GM12875 (cell line): ENCODE results near the gene TRIP10.

ENCODE experiments used
- H3K4me3 ChIP-seq: one replicate; pipeline ENCODE4 v1.5.1; 2011; ENCODE audit warnings: low read depth, low read length, control low read depth
- TF ChIP-seq, protein P1 (sequence below): IDR thresholded peaks from 2 replicates; pipeline ENCODE4 v1.5.1; 2011; ENCODE audit warnings: low read depth, mild to moderate bottlenecking, control low read depth, inconsistent platforms, low read length, moderate library complexity, borderline replicate concordance; ENCODE audit not compliant: insufficient read depth

Gene TRIP10

GRCh38 chr19:6712231-6712630, 27.2 kb upstream of the TRIP10 start:
- TF ChIP-seq, protein P1, sequence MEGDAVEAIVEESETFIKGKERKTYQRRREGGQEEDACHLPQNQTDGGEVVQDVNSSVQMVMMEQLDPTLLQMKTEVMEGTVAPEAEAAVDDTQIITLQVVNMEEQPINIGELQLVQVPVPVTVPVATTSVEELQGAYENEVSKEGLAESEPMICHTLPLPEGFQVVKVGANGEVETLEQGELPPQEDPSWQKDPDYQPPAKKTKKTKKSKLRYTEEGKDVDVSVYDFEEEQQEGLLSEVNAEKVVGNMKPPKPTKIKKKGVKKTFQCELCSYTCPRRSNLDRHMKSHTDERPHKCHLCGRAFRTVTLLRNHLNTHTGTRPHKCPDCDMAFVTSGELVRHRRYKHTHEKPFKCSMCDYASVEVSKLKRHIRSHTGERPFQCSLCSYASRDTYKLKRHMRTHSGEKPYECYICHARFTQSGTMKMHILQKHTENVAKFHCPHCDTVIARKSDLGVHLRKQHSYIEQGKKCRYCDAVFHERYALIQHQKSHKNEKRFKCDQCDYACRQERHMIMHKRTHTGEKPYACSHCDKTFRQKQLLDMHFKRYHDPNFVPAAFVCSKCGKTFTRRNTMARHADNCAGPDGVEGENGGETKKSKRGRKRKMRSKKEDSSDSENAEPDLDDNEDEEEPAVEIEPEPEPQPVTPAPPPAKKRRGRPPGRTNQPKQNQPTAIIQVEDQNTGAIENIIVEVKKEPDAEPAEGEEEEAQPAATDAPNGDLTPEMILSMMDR: no peak
- no peak overlapping the region for H3K4me3 ChIP-seq

GRCh38 chr19:6712692-6713670, 26.5 kb upstream of the TRIP10 start:
- no peak overlapping the region for H3K4me3 ChIP-seq
- TF ChIP-seq, protein P1: no peak

GRCh38 chr19:6713773-6714692, 25.4 kb upstream of the TRIP10 start:
- TF ChIP-seq, protein P1: no peak

DNA sequence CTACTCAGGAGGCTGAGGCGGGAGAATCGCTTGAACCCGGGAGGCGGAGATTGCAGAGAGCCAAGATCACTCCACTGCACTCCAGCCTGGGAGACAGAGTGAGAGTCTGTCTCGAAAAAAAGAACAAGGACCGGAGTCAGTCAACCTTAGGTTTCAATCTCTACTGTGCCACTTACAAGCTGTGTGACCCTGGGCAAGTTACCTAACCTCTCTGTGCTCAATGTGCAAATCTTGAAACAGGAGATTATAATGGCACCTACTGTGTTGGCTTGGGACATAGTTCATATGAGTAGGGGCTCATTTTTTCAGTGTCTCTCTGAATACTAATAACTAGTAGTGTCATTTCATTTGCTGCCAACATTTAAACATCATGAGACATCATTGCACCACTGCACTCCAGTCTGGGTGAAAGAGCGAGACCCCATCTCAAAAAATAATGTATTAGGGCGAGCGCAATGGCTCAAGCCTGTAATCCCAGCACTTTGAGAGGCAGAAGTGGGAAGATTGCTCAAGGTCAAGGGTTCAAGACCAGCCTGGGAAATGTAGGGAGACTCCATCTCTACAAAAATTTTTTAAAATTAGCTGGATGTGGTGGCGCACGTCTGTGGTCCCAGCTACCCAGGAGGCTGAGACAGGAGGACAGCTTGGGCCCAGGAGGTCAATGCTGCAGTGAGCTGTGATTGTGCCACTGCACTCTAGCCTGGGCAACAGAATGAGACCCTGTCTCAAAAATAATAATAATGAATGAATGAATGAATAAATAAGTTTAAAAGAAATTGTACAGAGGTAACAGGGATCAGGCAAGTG, 24.5 kb upstream of the TRIP10 start:
- no peak overlapping the region for H3K4me3 ChIP-seq
- TF ChIP-seq, protein P1: no peak

More at GRCh38 chr19:6713773-6714692, 25.4 kb upstream of the TRIP10 start:
- no peak overlapping the region for H3K4me3 ChIP-seq

DNA sequence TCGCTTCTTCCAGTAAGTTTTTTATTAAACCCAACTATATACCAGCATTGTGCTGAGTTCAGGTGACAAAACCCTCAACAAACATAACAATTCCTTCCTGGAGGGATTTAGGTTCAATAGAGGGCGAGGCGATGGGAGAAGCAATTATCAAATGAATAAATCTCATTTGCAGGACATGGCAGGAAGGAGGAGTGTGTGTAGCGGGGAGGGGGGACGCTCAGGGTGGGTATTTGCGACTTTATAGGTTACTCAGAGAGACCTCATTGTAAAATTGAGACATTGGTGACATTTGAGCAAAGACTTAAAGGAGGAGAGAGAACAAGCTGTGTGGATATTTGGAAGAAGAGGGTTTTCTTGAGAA, 22.9 kb upstream of the TRIP10 start:
- TF ChIP-seq, protein P1: no peak
- no peak overlapping the region for H3K4me3 ChIP-seq

- no peak overlapping the region for H3K4me3 ChIP-seq
- TF ChIP-seq, protein P1: peak; percentile 19; the same call in 1 of the 2 replicates
Measured at GRCh38 chr19:6717036-6717435, 22.4 kb upstream of the TRIP10 start.
